Ammon's horn (tissue), 1 donor: ENCODE results near the gene CTAGE8.
"Not testable (repeated sequence)": the region's sequence is repeated elsewhere in the genome, so short reads cannot be mapped to it uniquely, and the experiment has no call there.

Source experiments
- DNase-seq: peaks from one replicate; pipeline ENCODE4 v3.0.0-alpha.2; 2016; ENCODE audit warnings: low spot score

CTAGE8 gene

DNA sequence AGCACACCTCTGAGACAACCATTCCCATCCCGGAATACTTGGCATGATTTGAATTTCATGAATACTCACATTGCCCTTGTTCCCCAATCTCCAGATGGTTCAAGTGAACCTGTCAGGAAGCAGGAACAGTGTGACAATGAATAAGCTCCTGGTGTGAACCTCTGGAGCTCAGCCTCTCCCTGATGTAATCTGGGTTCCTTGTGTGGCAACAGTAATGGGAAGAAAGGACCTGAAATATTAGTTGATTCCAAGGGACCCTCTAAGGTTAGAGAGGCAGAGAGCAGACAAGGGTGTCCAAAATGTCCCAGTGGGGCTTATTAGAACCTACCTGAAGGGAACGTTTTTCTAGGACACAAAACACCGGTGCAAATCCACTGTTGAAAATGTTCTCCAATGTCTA lies 13.0 kb downstream of the CTAGE8 start:
- no peak for DNase-seq

DNA sequence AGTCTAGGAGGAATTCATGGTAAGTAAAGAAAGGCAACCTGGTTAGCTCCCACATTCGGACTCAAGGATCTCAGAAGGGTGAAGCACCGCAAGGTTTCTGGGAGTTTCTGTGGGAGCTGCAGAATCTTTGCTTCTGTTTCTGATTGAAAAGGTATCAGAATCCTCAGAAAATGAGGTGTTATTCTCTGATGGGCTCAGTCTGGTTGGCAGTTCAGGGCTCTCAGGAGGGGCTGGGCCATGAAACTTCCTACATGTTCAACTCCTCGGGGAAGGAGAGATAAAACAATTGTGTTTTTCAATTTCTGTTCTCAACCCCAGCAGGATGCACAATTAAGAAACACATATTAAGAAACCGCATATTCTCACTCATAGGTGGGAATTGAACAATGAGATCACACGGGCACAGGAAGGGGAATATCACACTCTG lies 13.6 kb downstream of the CTAGE8 start:
- peak; percentile 0 for DNase-seq

DNA sequence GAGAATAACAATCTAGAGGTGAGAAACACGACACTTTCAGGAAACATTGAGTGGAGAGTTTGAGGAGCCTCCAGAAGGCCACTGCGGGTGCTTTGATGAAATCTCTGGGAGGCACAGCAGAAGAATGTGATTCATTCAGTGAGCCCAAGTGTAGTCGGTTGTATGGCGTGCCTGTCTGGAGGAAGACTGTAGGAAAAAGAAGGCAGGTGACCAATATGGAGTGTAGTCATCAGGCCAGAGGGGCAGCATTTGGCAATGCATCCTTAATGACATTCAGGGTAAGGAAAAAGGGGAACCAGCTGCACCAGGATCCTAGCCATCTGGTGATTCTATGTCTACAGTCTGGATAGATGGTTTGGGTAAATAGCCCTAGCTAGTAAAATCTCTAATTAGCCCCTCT lies 16.8 kb downstream of the CTAGE8 start:
- DNase-seq, result not testable (repeated sequence)

DNA sequence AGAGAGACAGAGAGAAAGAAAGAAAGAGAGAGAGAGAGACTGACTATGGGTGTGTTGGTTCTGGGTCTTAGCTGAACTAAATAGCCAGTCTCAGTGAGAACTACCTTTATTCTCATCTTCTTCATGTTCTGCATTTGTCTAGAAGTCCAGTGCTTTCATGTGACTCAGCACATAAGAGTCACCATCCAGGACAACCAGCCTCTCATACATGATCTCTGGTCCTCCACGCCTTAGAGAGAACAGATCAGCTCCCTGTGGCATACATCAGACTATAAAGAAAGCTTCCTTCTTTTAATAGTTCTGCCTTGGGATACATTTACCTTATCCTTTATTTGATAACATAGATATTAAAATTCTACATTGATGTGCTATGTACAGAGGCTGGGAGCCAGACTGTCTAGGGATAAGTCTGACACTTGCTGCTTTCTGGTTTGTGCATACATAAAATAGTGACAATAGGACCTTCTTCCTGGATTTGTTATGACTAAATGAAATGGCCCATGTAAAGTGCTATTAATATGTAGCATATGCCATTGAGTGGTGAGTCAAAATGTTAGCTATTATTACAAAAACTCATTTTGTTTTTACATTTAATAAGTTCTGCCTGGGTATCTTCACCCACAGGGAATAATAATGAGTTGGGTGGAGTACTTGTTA lies 21.3 kb downstream of the CTAGE8 start:
- not testable (repeated sequence) for DNase-seq

DNA sequence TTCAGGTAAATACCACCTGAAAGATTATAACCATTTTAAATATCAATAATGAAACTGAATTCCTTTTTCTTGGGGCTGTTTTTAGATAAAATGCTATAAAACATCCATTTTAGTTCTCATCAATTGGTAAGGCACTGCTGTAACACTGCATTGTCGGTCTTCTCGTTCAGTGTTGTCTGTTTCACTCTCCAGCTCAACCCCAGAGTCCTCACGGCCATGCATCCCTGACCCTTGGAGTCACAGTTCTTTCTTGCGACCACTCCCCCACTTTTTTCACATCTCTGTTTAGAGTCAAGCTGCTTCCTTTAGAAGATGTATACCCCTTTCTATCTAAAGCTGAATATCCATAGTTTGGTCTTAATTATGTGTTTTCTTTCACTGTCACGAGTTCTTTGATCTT lies 22.1 kb downstream of the CTAGE8 start:
- not testable (repeated sequence) for DNase-seq

DNA sequence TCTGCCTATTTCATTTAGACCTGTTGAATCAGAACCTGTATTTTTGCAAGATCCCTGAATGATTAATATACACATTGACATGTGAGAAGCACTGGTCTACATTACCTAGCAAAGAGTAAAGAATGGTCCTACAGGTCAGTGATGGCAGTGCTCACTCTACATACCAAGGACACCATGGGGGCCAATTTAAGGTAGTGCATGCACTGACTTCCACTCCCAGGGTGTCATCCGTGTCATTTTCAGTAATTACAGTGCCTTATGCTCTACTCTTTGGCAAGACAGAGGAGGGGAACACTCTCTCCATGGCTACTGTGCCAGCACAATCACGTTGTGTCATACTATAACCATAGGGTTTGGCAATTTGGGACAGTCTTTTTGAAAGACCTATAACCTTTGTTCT lies 23.7 kb downstream of the CTAGE8 start:
- DNase-seq, result not testable (repeated sequence)

DNA sequence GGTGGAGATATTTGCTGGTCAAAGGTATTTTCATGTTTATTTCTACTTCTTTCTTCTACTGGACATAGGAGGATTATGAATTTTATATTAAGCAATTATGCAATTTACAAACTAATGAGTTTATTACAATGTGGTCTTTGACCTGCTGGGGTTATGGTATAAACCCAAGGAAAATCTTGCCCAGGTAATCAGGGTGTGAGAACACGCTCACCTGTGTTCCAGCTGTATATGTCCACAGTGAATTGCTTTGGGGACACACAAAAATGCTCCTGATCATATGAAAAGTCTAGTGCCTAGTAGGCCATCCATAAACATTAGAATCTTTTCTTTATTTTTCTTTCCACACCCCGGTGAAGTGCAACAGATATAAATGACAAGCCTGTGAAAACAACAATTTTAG lies 29.7 kb downstream of the CTAGE8 start, which contains the start of gene OR2A42:
OR2A42 (minus strand) TSS at position 241 of the 400 bp plus-strand sequence. CDS start 6,762 bp downstream, outside the sequence.
- not testable (repeated sequence) for DNase-seq

DNA sequence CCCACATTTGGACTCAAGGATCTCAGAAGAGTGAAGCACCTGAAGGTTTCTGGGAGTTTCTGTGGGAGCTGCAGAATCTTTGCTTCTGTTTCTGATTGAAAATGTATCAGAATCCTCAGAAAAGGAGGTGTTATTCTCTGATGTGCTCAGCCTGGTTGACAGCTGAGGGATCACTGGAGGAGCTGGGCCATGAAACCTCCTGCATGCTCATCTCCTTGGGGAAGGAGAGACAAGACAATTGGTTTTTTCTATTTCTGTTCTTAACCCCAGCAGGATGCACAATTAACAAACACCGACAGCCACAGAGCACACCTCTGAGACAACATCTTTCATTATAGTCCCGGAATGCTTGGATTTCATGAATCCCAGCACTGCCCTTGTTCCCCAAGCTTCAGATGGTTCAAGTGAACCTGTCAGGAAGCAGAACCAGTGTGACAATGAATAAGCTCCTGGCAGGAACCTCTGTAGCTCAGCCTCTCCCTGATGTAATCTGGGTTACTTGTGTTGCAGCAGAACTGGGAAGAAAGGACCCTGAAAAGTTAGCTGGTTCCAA lies 30.5 kb downstream of the CTAGE8 start:
- not testable (repeated sequence) for DNase-seq

DNA sequence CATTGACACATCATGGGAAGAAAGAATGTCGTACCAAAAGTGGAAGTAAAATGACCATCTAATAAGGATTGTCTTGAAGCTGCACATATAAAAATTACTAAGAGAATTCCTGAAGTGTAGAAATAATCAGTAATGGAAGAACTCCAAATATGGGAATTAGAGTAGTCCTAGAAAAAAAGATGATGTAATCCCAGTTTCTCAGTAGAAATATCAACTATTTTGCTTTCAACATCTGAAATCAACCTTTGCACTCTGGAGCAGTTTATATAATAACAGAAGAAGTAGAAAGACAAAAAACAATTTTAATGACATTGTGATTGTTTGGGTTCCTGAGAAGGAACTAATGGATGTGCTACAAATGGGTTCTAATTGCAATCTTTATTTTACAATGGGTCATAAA lies 36.0 kb downstream of the CTAGE8 start:
- not testable (repeated sequence) for DNase-seq

DNA sequence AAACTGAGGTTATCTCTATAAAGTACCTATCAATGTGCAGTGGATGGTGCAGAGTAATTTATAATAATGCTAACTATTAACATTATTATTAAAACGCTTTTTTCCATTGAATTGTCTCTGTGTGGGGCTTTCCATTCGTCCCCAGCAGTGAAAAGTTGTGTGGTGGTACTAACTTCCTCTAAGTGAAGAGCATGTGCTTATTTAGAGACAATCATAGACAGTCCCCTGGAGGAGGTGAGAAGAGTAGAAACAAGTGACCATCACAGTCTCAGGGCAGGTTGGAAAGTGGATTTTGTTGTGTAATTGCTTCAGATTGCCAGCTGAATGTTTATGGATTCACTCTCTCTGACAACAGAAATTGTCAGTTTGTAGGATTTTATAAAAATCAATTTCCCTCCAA lies 38.1 kb downstream of the CTAGE8 start:
- DNase-seq, result not testable (repeated sequence)

DNA sequence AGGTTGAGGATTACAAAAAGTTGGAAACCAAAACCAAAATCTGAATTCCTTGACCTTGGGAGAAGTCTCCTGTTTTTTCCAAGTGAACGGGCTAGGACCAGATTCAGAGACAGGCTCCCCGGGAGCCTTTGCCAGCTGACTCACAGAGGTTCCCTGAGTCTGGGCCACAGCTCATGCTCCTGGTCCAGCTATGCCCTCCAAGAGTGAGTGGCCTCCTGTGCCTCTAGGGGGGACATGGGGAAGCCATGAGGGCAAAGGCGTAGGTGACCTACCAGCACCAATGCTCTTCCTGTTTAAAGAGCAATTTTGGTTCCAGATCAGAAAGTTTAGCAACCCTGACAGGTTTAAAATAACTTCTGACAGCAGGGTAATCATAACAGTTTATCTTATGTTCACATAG lies 40.3 kb downstream of the CTAGE8 start:
- not testable (repeated sequence) for DNase-seq

DNA sequence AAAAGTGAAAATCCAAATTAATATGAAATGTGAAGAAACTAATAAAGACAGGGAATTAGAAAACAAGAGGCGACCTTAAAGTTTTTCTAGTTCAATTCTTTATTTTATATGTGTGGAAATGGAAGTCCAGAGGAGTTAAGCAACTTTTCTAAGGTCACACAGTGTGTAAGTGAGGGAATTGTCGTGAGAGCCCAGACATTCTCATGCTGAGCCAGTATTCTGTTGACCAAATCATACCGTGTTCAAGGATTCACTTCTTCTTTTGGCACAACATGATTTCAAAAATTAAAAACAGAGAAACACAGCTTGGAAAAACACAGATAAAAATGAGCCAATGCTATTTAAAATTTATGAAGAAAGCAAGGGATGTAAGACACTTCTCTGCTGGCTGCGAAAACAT lies 42.2 kb downstream of the CTAGE8 start:
- DNase-seq, result not testable (repeated sequence)

DNA sequence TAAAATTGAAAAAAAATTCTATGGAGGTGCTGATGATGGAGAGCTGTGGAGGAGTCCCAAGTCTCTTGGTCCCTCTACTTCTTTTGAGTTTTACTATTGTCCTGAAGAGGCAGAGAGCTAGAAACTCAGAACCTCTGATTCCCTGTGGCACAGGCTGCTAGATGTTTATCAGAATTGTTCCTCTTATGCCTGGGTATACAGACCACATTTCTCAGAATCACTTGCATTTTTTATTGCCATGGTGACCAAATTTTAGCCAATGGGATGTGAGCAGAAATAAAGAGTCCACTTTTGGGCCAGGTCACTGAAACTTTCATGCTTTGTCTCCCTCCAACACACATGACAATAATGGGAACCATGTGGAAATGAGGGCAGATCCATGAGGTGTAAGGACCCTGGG lies 45.4 kb downstream of the CTAGE8 start:
- not testable (repeated sequence) for DNase-seq

DNA sequence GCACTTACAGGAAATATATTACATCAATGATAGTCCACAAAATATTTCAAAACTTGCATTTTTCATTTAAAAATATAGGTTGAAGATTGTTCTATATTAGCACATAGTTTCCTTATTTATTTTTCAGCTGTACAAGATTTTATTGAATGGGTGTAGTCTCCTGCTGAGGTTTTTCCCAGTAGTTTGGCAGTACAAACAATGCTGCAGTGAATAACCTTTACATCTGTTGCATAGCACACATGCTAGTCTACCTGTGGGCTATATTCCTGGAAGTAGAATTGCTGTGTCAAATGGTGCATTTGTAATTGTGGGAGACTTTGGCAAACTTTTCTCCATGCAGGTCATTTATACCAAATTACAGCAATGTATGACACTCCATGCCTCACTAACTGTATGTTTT lies 48.6 kb downstream of the CTAGE8 start:
- not testable (repeated sequence) for DNase-seq

DNA sequence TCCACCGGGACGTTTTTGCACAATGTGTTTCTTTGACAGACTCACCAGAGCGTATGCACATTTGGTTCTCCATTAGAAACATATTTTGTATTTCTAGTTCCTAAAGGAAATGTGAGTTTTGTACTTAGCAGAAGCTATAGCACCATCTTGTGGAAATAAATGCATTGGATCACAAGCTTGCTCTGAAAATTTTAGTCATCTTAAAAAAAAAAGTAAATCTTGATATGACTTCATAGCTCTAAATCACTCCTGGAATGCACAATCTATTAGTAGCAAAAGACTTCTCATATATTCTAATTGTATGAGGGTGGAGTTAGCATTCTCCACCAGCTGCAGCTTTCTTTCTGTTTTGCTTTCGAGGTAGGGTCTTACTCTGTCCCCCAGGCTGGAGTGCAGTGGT lies 49.9 kb downstream of the CTAGE8 start:
- DNase-seq, result not testable (repeated sequence)

DNA sequence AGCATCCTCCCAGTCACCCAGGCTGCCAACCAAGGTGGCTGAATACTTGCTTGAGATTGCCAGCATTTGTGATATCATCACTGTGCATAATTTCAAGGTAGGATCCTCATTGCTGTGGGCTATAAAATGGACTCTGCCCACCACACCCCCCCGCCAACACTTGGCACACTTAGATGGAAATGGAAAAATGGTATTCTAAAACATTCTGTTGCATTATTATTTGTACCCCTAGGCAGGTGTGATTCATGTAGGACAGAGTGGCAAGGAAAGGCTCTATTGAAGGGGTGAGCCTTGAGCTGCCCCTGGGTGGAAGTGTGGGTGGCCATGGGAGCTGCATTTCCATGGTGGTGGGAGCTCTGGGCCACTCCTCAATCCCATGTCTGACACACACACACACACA lies 50.5 kb downstream of the CTAGE8 start:
- DNase-seq, result not testable (repeated sequence)

DNA sequence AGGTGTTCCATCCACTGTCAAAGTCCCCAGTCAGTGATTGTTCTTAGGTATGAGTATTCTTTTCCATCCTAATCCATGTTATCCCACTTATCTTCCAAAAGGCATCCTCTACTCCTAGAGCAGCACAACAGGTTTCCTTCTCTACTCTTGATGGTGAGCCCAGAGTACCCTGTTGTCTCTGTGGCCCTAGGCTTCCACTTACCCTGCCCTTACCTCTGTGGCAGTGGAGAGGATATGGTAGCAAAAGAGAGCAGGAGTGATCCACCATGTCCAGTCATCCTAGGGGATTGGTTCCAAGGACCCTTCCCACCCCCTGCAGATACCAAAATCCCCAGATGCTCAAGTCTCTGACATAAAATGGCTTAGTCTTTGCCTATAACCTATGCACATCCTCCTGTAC lies 51.9 kb downstream of the CTAGE8 start:
- not testable (repeated sequence) for DNase-seq
